ENCODE measurements around the gene MKKS.
"Not testable (repeated sequence)": the region's sequence is repeated elsewhere in the genome, so short reads cannot be mapped to it uniquely, and the experiment has no call there.

MKKS gene

GRCh38 chr20:10448270-10449156, 14.5 kb upstream of the MKKS start:
- DNase-seq (ENCODE audit: low read depth), result no peak

- DNase-seq (ENCODE audit: low read depth), result no peak
These were observed 13.0 kb upstream of the MKKS start for GRCh38 chr20:10447028-10447427.

- no peak for DNase-seq (ENCODE audit: low read depth)
These were observed 11.7 kb upstream of the MKKS start for GRCh38 chr20:10445758-10446157.

GRCh38 chr20:10443936-10444335, 9.9 kb upstream of the MKKS start:
- no peak for DNase-seq (ENCODE audit: low read depth)

- DNase-seq (ENCODE audit: low read depth), result no peak
These were observed 4.2 kb upstream of the MKKS start for GRCh38 chr20:10438217-10438616.

GRCh38 chr20:10436053-10436699, 2.2 kb upstream of the MKKS start:
- no peak for DNase-seq (ENCODE audit: low read depth)

- peak; percentile 50 for DNase-seq (ENCODE audit: low read depth)
These were observed 1.1 kb upstream of the MKKS start, which contains the start of gene SLX4IP for GRCh38 chr20:10434832-10435812. TSS of gene SLX4IP (plus strand) at chr20:10435305. CDS start at chr20:10458205, 22,900 bp downstream.

GRCh38 chr20:10434467-10434831, 427 bp upstream of the MKKS start:
- DNase-seq (ENCODE audit: low read depth), result peak; percentile 34

- DNase-seq (ENCODE audit: low read depth), result no peak
These were observed 904 bp downstream of the MKKS start for GRCh38 chr20:10433014-10433622.

- DNase-seq (ENCODE audit: low read depth), result no peak
These were observed 1.9 kb downstream of the MKKS start for GRCh38 chr20:10432079-10432478.

- no peak for DNase-seq (ENCODE audit: low read depth)
These were observed 3.3 kb downstream of the MKKS start for GRCh38 chr20:10430704-10431103.

- DNase-seq (ENCODE audit: low read depth), result no peak
These were observed 4.0 kb downstream of the MKKS start for GRCh38 chr20:10430000-10430466.

- DNase-seq (ENCODE audit: low read depth), result no peak
These were observed 4.5 kb downstream of the MKKS start for GRCh38 chr20:10429443-10429981.

GRCh38 chr20:10428008-10428407, 6.0 kb downstream of the MKKS start:
- no peak for DNase-seq (ENCODE audit: low read depth)

GRCh38 chr20:10427060-10427692, 6.8 kb downstream of the MKKS start:
- DNase-seq (ENCODE audit: low read depth), result no peak

GRCh38 chr20:10423735-10424134, 10.3 kb downstream of the MKKS start:
- DNase-seq (ENCODE audit: low read depth), result no peak

GRCh38 chr20:10419550-10420133, 14.4 kb downstream of the MKKS start:
- DNase-seq (ENCODE audit: low read depth), result no peak

- DNase-seq (ENCODE audit: low read depth), result not testable (repeated sequence)
These were observed 16.8 kb downstream of the MKKS start for GRCh38 chr20:10417218-10417617.

GRCh38 chr20:10415013-10415650, 18.9 kb downstream of the MKKS start:
- DNase-seq (ENCODE audit: low read depth), result no peak
